Measurements from ENCODE around the gene LGALS12.

DNA sequence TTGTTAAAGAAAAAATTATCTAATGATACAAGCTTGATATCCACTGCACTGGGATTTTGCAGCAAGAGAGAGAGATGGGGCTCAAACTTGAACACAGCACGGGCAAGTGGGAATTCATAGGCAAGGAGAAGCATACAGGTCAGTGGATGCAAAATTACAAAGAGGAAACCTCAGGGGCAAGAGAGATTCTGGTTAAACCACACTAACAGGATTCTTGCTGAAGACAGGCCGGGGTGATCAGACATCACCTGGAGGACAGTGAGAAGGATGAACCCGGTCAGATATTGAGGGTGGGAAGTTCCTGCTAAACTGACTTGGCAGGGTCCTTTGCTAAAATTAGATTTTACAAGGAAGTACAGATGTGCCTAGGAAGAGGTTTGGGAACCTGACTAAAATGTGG lies 28.2 kb downstream of the LGALS12 start:
- TF ChIP-seq CTCF (IDR thresholded peaks at IDR 0.05; ENCODE audit: insufficient read depth, low read length, poor library complexity, severe bottlenecking) (no peak), EZH2phosphoT487 (conservative IDR thresholded peaks at IDR 0.05; ENCODE audit: low read length) (no peak)

Measured in SU-DHL-6 (cell line).